GM18867 (cell line): ENCODE data around the gene SUN5.
"Not testable (repeated sequence)": the region's sequence is repeated elsewhere in the genome, so short reads cannot be mapped to it uniquely, and the experiment has no call there.

Experiments used
- ATAC-seq: cut with Tn5 transposase; IDR thresholded peaks from one replicate; pipeline ENCODE4 v1.9.1; 2021; ENCODE audit warnings: mild to moderate bottlenecking, moderate library complexity; ENCODE audit not compliant: unreplicated experiment

The SUN5 gene

DNA sequence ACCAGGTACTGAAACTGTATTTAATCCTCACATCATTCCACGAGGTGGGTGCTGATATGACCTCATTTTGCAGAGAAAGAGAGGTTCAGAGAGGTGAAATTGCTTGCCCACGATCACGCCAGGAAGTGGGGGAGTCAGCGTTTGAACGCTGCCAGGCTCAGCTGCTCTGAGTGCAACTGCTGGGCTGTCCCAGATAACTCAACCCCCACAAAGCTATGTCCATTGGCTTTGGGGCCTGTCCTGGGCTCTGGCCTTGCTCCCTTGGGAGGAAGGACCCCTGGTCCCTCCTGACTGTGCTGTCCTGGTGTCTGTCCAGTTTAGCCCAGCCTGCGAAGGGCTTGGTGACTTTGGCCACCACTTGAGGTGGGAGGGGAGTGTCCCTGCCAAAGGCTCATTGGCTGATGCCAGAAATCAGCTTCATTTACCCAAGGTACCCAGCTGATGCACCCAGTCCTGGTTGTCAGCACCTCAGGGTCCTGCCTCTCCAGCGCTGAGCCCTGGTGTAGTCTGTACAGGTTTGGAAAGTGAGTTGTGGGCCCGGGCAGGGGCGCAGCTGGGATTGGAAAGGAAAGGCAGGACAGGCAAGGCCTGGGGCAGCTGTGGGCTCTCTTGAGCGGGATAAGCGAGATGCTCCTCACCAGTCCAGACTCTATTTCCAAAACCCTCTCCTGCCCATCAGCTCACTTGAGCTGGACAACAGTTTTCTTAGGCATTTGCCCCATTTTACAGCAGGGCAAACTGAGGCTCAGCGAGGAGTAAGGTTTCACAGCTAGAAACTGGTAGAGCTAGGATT is 38.5 kb downstream of the SUN5 start:
- no peak for ATAC-seq

DNA sequence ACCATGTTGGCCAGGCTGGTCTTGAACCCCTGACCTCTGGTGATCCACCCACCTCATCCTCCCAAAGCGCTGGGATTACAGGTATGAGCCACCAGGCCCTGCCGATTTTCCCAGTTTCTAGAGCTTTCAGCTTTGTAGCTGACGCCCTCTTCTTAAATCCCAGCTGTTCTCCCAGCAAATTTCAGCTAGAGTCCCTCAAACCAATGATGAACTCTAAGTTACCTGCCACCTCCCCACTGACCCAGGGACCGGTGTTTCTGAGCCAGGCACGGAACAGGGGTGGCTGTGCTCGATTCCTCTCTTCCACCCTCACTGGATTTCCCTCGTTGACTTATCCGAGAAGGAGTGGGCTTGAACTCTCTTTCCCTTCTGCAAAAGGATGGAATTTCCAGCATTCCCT is 39.1 kb downstream of the SUN5 start:
- ATAC-seq: no peak

DNA sequence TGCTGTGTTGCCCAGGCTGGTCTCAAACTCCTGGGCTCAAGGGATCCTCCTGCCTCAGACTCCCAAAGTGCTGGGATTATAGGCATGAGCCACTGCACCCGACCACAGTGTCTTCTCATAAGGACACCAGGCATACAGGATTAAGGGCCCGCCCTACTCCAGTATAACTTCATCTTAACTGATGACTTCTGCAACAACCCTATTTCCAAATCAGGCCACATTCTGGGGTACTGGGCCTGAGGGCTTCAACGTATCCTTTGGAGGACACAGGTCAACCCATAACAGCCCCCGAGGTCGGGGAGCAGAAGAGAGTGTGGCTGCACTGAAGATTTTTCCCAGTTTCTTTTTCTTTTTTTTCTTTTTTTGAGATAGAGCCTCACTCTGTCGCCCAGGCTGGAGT is 39.7 kb downstream of the SUN5 start:
- no peak for ATAC-seq

DNA sequence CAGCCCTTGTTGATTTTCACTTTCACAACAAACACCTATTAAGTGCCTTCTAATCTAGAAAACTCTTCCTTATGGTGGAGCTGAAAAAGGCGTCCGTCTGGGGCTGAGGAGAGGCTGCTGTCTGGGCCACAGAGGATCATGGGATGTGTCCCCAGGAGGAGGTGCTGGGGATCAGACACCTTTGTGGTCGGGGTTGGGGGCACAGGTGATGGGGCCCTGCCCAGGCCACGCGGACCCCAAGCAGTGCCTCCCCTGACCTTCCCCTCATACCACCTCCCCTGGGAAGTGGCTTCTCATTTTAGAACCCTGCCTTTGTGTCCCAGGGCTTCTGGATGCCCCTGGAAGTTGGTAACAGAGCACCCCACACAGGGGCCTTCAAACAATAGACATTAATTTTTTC is 41.1 kb downstream of the SUN5 start:
- no peak for ATAC-seq

DNA sequence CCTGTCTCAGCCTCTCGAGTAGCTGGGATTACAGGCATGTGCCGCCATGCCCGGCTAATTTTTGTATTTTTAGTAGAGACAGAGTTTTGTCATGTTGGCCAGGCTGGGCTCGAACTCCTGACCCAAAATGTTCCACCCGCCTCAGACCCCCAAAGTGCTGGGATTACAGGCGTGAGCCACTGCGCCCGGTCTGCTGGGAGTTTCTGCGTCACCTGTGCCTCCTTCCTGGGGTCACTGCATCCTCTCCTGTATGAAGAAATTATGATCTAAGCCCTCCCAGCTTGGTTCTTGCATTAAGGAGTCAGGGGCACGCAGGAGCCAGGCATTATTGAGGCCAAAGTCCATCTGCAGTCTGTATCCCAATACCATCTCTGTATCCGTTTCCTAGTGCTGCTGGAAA is 41.6 kb downstream of the SUN5 start:
- ATAC-seq: not testable (repeated sequence)

DNA sequence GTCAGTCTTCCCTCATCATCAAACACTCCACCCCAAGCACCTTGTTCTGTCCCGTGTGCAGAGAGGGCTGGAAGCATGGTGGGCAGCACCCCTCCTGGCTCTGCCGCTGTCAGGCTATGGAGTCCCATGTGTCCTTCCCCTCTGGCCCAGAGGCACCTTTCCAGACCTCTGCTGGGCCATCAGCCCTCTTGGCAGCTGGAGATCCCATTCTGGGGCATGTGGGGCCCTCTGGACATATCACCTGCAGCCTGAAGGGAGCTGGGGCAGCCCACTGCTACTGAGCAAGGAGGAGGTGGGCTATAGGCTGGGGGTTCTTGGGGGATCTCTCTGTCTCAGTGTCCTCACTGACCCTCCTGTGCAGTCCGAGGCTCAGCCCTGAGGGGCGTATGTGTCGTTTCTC is 42.2 kb downstream of the SUN5 start:
- no peak for ATAC-seq

DNA sequence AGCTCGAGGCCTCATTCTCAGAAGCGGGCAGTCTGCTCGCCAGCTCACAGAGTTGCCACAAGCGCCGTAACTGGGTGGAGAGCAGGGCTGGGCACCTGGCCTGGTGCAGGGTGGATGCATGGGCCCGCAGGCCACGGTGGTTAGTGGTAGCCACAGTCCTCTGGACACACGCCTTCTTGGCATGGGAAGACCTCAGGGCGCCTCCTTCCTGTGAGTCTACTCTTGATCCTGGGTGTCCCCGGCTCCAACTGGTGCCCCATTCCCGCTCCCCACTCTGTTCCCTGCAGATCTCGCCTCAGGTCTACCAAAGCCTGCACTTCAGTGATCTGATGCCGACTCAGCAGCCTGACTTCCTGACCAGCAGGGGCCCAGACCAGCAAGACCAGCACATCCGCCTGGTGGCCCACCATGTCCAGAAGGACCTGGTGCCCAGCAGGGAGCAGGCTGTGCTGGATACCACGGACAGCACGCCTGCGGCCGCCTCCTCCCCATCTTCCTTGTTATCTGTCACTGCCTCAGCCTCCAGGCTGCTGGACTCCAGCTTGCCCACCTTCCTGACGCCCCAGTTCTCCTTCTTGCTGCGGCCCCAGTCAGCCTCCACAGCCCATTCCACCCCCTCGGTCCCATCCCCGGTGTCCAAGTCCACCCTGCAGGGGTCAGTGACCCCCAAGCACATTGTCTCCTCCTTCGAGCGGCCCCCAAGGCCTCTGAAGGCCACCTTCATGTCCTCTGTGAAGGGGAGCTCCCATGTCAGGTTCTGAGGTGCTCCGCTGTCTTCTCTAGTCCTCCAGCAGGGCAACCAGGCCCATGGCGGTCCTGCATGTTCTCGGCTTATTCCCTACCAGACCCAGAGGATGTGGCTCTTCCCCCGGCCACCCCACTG is 43.1 kb downstream of the SUN5 start:
- ATAC-seq: no peak

DNA sequence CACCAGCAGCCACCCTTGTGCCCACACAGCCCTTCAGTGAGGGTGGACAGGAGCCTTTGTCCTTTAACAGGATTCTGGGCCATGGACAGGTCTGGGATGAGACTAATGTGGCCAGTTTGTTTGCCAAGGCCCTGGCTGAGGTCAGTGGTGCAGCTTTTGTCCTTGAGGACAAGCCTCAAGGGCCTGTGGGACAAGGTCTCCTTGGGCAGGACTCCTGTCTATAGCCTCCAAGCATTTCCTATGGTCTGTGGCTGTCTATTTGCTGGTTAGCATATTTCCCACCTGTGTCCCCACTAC is 44.1 kb downstream of the SUN5 start:
- no peak for ATAC-seq

DNA sequence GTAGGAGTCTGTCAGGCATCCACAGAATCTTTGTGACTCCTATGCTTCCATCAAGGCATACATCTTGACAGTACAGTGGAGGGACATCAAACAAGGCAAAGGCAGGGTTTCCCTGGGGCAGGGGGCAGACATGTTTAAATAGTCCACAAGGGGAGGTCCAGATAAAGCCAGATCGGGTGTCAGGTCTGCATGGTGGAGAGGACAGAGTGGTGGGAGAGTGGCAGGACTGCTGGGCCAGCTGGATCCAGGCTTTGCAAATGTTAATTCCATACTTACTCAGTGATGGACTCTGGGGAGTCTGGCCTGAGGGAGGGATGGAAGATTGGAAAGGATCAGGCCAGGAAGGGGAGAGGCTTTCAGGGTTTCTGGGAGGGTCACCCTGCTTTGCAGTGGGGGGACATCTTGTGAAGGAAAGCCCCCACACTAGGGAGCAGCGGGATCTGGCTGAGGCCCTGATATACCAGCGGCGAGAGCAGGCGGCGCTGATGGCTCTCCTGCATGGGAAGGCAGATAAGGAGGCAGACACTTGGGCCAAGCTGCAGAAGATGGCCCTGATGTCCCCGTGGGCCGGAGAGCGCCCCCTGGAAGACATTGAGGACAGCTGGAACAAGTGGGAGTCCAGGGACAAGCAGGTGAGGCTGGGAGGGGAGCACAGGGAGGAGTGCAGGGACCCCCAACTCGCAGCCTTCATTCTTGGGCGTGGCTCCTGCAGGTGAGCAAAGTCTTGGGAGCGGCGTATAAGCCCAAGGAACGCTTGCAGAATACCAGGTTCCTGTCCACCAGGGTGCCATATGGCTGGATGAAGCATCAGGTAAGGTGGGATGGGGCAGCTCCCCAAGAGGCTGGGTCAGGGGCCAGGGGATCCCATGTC is 44.6 kb downstream of the SUN5 start:
- ATAC-seq: no peak

DNA sequence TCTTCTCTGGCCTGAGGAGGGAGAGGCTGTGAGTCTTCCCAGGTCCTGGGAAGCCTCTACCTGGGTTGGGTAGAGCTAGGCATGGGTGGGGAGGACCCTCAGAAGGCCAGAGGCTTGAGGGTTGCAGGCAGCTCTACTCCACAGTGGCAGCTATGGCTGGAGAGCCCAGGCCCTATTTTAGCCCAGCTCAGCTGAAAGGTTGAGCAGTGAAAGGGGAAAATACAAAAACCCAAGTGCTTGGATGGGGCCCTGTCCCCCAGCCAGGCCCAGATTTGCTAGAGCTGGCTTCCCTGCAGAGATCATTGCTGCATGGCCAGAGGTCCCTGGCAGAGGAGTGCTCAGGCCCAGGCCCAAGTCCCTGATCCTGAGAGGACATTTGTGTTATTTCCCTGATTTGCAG is 45.7 kb downstream of the SUN5 start:
- ATAC-seq: no peak

DNA sequence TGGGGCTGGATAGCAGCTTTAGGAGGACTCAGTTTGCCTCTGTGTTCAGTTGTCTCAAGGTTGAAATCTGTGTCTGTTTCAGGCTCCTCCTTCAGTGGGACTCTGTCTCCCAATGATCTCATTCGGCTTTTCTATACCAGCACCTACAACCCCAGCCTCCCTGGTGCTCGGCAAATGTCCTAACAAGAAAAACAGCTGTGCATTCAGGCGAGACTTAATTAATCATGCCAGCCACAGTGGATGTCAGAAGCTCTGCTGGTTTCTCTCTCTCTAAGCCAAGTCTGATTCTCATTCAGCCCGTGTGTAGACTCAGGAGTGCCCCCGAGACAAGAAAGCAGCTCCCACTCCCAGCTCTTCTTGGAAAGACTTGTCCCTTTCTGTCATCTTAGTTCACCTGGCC is 46.8 kb downstream of the SUN5 start:
- ATAC-seq: no peak

DNA sequence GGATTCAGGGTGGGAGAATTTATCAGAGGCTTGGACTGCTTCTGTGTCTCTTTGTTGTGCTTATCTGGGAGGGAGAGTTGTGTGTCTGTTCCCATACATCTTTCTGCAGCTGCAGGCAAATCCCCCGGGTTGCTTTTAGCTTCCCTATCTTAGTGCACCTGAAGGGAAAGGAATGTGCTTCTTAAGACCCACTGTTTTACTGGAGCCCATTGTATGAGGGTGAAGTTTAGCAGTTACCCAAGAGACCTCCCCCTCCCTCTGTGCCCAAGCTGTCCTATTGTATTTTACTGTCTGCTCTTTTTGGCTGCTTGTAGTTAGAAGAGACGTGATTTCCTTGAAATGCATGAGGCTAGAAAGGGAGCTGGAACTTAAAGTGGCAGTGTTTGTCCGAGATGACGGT is 53.7 kb downstream of the SUN5 start:
- ATAC-seq: not testable (repeated sequence)

DNA sequence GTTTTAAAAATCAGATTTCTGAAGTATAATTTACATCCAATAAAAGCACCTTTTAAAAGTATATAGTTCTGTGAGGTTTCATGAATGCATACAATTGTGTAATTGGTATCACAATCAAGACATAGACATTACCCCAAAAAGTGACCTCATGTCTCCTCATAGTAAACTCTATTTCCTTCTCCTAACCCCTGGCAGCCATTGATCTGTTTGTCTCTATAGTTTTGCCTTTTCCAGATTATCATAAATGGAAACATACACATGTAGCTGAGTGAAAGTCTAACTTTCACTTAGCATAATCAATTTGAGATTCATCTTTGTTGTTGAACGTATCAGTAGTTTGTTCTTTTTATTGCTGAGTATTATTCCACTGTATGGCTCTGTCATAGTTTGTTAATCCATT is 57.6 kb downstream of the SUN5 start:
- ATAC-seq: no peak

DNA sequence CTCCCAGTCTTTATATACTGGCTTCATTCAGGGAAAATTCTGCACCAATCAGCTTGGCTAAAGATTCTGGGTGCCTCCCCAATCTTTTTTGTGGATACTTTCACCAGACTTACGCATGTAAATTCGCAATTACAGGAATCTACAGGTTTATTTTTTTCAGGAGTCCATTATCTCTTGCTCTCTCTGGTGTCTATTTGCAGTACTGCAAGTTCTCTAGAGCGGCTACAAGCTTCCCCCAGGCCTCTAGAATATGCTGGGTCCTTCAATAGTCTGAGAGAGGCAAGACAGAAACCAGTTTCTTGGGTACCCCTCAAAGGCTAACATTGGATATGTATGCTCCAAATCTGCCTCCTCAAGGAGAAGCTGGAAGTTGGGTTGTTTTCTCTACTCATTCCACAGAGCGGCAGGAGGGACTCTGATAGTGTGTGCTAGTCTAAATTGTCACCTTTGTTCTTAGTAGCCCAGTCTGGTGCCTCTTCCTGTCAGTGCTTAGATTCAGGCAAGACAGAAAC is 58.5 kb downstream of the SUN5 start:
- ATAC-seq: no peak

DNA sequence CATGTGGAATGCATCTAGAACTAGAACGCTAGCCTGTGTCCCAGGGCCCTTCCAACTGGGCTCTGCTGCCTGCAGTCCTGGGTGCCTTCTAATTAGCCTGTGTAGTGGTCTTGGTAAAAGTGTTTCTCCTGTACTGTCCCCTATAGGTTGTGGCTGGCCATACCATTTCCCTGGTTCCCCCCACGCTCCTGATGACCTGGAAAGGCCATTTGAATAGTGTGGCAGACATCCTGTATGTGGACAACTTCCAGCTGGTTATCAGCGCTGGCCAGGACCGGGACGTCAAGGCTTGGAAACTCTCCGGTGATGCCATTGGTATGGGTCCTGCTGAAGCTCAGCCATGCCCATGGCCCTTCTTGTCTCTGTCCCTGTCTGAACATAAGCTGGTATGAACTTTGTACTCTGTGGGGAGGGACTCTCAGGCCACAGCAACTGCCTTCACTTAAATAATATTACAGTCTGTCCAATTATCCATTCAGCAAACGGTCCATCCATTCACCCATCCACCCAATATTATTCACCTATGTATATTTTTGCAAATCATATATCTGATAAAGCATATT is 60.7 kb downstream of the SUN5 start:
- no peak for ATAC-seq

DNA sequence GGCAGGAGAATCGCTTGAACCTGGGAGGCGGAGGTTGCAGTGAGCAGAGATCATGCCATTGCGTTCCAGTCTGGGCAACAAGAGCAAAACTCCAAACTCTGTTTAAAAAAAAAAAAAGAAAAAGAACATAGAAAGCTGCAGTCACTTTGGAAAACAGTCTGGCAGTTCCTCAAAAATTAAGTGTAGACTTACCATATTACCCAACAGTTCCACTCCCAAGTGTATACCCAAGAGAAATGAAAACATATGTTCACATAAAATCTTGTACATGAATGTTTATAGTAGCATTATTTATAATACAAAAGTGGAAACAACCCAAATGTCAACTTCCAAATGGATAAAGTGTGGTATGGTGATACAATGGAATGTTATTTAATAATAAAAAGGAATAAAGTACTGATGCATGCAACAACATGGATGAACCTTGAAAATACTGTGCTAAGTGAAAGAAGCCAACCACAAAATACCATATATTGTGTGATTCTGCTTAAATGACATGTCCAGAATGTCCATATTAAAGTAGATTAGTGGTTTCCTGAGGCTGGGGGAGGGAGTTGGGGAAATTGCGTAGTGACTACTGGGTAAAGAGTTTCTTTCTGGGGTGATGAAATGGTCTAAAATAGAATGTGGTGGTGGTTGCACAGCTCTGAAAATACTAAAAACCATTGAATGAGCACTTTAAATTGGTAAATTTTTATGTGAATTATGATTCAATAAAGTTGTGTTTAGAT is 62.9 kb downstream of the SUN5 start:
- no peak for ATAC-seq

DNA sequence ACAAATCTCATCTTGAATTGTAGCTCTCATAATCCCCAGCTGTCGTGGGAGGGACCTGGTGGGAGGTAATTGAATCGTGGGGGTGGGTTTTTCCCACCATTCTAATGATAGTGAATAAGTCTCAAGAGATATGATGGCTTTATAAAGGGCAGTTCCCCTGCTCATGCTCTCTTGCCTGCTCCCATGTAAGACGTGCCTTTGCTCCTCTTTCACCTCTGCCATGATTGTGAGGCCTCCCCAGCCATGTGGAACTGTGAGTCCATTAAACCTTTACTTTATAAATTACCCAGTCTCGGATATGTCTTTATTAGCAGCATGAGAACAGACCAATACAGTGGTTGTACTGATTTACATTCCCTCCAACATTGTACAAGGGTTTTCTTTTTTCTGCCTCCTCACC is 69.7 kb downstream of the SUN5 start:
- no peak for ATAC-seq
